HepG2 (cell line): Measurements from ENCODE around the gene DARS2. TPM values are rescaled to one million over a fixed set of nuclear protein-coding genes. Genes with fewer than 3 reads are reported as not detected.

Source experiments
- CCAR2 ChIP-seq: fragments of 200-400 bp; formaldehyde crosslinking; optimal IDR thresholded peaks from 2 replicates; pipeline ENCODE3; 2018; ENCODE audit warnings: low read depth, mild to moderate bottlenecking, low read length, moderate library complexity
- GATAD1 ChIP-seq: IDR thresholded peaks from 2 replicates; pipeline ENCODE4 v1.6.1; 2016; ENCODE audit warnings: missing genetic modification reagents, missing compliant biosample characterization
- HINFP ChIP-seq: sonication (generic); formaldehyde crosslinking; IDR thresholded peaks from 2 replicates; pipeline ENCODE4 v1.4.0; 2020; ENCODE audit warnings: low read depth, mild to moderate bottlenecking, missing genetic modification reagents
- IRF1 ChIP-seq: sonication (generic); formaldehyde crosslinking; IDR thresholded peaks from 2 replicates; pipeline ENCODE4 v1.4.0; 2020; ENCODE audit warnings: low read depth, mild to moderate bottlenecking, missing genetic modification reagents
- KDM6A ChIP-seq: IDR thresholded peaks from 2 replicates; pipeline ENCODE4 v1.6.1; 2016; ENCODE audit warnings: low read depth
- KMT2B ChIP-seq: IDR thresholded peaks from 2 replicates; pipeline ENCODE4 v1.6.1; 2016; ENCODE audit warnings: missing genetic modification reagents, missing compliant biosample characterization
- PHF8 ChIP-seq: sonication (generic); formaldehyde crosslinking; IDR thresholded peaks from 2 replicates; pipeline ENCODE4 v1.5.0; 2020; ENCODE audit warnings: missing genetic modification reagents
- RNF2 ChIP-seq: fragments of 450-650 bp; conservative IDR thresholded peaks from 2 replicates; pipeline ENCODE4 v1.6.1; 2016; ENCODE audit warnings: low read depth
- SAP130 ChIP-seq: IDR thresholded peaks from 2 replicates; pipeline ENCODE4 v1.6.1; 2016; ENCODE audit warnings: low read depth
- SP2 ChIP-seq: sonication (generic); formaldehyde crosslinking; IDR thresholded peaks from 2 replicates; pipeline ENCODE4 v1.5.1; 2020; ENCODE audit warnings: mild to moderate bottlenecking, missing genetic modification reagents
- TFDP2 ChIP-seq: sonication (generic); formaldehyde crosslinking; IDR thresholded peaks from 2 replicates; pipeline ENCODE4 v1.4.0; 2020; ENCODE audit warnings: missing genetic modification reagents
- ZBTB2 ChIP-seq: sonication (generic); formaldehyde crosslinking; IDR thresholded peaks from 2 replicates; pipeline ENCODE4 v1.8.0; 2022; ENCODE audit warnings: low read depth, missing genetic modification reagents
- ZFP37 ChIP-seq: sonication (generic); formaldehyde crosslinking; IDR thresholded peaks from 2 replicates; pipeline ENCODE4 v1.4.0; 2020; ENCODE audit warnings: missing genetic modification reagents, borderline replicate concordance
- ZFP62 ChIP-seq: sonication (generic); formaldehyde crosslinking; IDR thresholded peaks from 2 replicates; pipeline ENCODE4 v1.4.0; 2020; ENCODE audit warnings: missing genetic modification reagents
- ZNF615 ChIP-seq: sonication (generic); formaldehyde crosslinking; IDR thresholded peaks from 2 replicates; pipeline ENCODE4 v1.5.0; 2020; ENCODE audit warnings: mild to moderate bottlenecking, missing genetic modification reagents, borderline replicate concordance
- ZNF674 ChIP-seq: sonication (generic); formaldehyde crosslinking; IDR thresholded peaks from 2 replicates; pipeline ENCODE4 v1.5.0; 2020; ENCODE audit warnings: low read depth, mild to moderate bottlenecking, missing genetic modification reagents
- ZNF704 ChIP-seq: sonication (generic); formaldehyde crosslinking; IDR thresholded peaks from 2 replicates; pipeline ENCODE4 v1.8.1; 2023; ENCODE audit warnings: mild to moderate bottlenecking, inconsistent platforms, moderate library complexity, missing genetic modification reagents, borderline replicate concordance
- polyA plus RNA-seq, 8 experiments: library from polyadenylated mRNA; depleted of rRNA in 3 of 8; stranded (reverse) in 7 of 8; unstranded in 1 of 8; fragments of >200 nt; fragmentation: Illumina TruSeq in 4 of 8; extraction: Trizol in 4 of 8; gene quantifications; 2 replicates each; pipeline versions ENCODE4 v1.2.1 to v1.2.3, GENCODE V29; 2011 to 2016; ENCODE audit warnings: low read depth in 4 of 8, missing spikeins in 1 of 8, mixed read lengths in 1 of 8; ENCODE audit not compliant: insufficient read depth in 1 of 8
- total RNA-seq, 5 experiments: library from RNA; depleted of rRNA; stranded (reverse); fragments of >200 nt; fragmentation: Illumina TruSeq; extraction: Trizol; gene quantifications; 2 replicates each; pipeline ENCODE4 v1.2.3, GENCODE V29; 2016; ENCODE audit warnings: low read depth in 1 of 5

Gene DARS2
- total and polyA plus RNA-seq, 2 of the 13 experiments (the other 11 are each of a cell fraction or from before 2014, with no cell fraction given), result 17.6 to 27.7 TPM

GRCh38 chr1:173868266-173869020, 44.0 kb downstream of the DARS2 start, which contains the start of gene ZBTB37 (continued):
- peak; percentile 33; the same call in 1 of the 2 replicates for TF ChIP-seq ZBTB2
- TF ChIP-seq SP2, result peak; percentile 57; the same call in 1 of the 2 replicates
- TF ChIP-seq ZNF704, result 0 out of 2 replicates have a peak, but pooled peaks have one; percentile 16
- TF ChIP-seq KDM6A (CRISPR knock-in tag), result no peak
- TF ChIP-seq PHF8 (CRISPR knock-in tag), result peak; percentile 86
- TF ChIP-seq IRF1, result no peak
- 0 out of 2 replicates have a peak, but pooled peaks have one; percentile 6 for TF ChIP-seq TFDP2
- TF ChIP-seq ZFP62 (CRISPR knock-in tag), result no peak
- no peak for TF ChIP-seq RNF2
- TF ChIP-seq ZNF674 (CRISPR knock-in tag), result 0 out of 2 replicates have a peak, but pooled peaks have one; percentile 22
- TF ChIP-seq ZNF615 (CRISPR knock-in tag), result no peak
- TF ChIP-seq HINFP, result no peak; the same call in 1 of the 2 replicates
- TF ChIP-seq CCAR2, result no peak
- TF ChIP-seq GATAD1, result peak; percentile 37
- peak; percentile 15; the same call in 1 of the 2 replicates for TF ChIP-seq KMT2B (CRISPR knock-in tag)
- peak; percentile 77 for TF ChIP-seq SAP130 (CRISPR knock-in tag)
- TF ChIP-seq ZFP37, result peak; percentile 65; the same call in 1 of the 2 replicates
